Gastroesophageal sphincter (tissue), 3 donors: ENCODE results near the gene LAP3.

Experiments used
- EP300 ChIP-seq: sonication (generic); formaldehyde crosslinking; IDR thresholded peaks from one replicate; pipeline ENCODE4 v1.6.1; 2017; ENCODE audit warnings: antibody characterized with exemption, mild to moderate bottlenecking
- TF ChIP-seq, protein P1 (sequence below), 4 experiments: fragments of 200-600 bp in 2 of 4; fragments of 450-650 bp in 2 of 4; sonication (generic) in 1 of 4; IDR thresholded peaks; one replicate each; pipeline ENCODE4 v1.5.1; 2017 to 2019; ENCODE audit warnings: antibody characterized with exemption in 4 of 4, mild to moderate bottlenecking in 2 of 4, moderate library complexity in 2 of 4

DNA sequence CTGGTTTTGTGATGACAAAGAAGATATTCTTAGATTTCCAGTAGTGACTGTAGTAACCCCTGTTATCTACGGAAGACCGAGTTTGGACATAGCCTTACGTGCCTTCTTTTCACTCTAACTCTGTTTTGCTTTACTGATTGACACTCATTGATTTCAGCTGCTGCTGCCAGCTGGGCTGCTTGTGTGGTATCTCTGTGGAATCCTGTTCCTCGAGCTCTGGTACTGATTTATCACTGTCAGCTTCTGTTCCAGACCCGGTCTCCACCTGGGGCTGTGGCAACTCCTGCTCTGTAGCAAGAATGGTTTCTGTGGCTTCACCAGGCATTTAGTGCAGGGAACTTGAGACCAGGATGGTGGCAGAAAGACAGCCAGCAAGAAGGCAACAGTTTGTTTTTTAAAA, 24.6 kb upstream of the LAP3 start:
- TF ChIP-seq, protein P1, sequence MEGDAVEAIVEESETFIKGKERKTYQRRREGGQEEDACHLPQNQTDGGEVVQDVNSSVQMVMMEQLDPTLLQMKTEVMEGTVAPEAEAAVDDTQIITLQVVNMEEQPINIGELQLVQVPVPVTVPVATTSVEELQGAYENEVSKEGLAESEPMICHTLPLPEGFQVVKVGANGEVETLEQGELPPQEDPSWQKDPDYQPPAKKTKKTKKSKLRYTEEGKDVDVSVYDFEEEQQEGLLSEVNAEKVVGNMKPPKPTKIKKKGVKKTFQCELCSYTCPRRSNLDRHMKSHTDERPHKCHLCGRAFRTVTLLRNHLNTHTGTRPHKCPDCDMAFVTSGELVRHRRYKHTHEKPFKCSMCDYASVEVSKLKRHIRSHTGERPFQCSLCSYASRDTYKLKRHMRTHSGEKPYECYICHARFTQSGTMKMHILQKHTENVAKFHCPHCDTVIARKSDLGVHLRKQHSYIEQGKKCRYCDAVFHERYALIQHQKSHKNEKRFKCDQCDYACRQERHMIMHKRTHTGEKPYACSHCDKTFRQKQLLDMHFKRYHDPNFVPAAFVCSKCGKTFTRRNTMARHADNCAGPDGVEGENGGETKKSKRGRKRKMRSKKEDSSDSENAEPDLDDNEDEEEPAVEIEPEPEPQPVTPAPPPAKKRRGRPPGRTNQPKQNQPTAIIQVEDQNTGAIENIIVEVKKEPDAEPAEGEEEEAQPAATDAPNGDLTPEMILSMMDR (IDR thresholded peaks at IDR 0.05): no peak
- no peak for TF ChIP-seq EP300
